ENCODE data around the gene VPS41.
A peak's percentile ranks its signal among the peaks of the same experiment; 100 is the strongest.

Gene VPS41

GRCh38 chr7:38709123-38709522 lies 199.9 kb downstream of the VPS41 start:
- no peak for DNase-seq (ENCODE audit: extremely low read depth, low read depth)
- TF ChIP-seq CTCF (IDR thresholded peaks at IDR 0.05; ENCODE audit: low read depth, low read length) = no peak

GRCh38 chr7:38704751-38705150 lies 204.2 kb downstream of the VPS41 start:
- TF ChIP-seq CTCF (IDR thresholded peaks at IDR 0.05; ENCODE audit: low read depth, low read length) = no peak
- no peak for DNase-seq (ENCODE audit: extremely low read depth, low read depth)

- DNase-seq (ENCODE audit: extremely low read depth, low read depth) = no peak
- TF ChIP-seq CTCF (IDR thresholded peaks at IDR 0.05; ENCODE audit: low read depth, low read length) = no peak
These were observed 204.9 kb downstream of the VPS41 start for GRCh38 chr7:38704041-38704547.

- TF ChIP-seq CTCF (IDR thresholded peaks at IDR 0.05; ENCODE audit: low read depth, low read length) = no peak
- no peak for DNase-seq (ENCODE audit: extremely low read depth, low read depth)
These were observed 205.9 kb downstream of the VPS41 start for GRCh38 chr7:38703093-38703492.

GRCh38 chr7:38702002-38702535 lies 206.9 kb downstream of the VPS41 start:
- no peak for TF ChIP-seq CTCF (IDR thresholded peaks at IDR 0.05; ENCODE audit: low read depth, low read length)
- no peak for DNase-seq (ENCODE audit: extremely low read depth, low read depth)

GRCh38 chr7:38700116-38700515 lies 208.9 kb downstream of the VPS41 start:
- no peak for TF ChIP-seq CTCF (IDR thresholded peaks at IDR 0.05; ENCODE audit: low read depth, low read length)
- DNase-seq (ENCODE audit: extremely low read depth, low read depth) = no peak

GRCh38 chr7:38699471-38699870 lies 209.5 kb downstream of the VPS41 start:
- TF ChIP-seq CTCF (IDR thresholded peaks at IDR 0.05; ENCODE audit: low read depth, low read length) = no peak
- peak; percentile 32 for DNase-seq (ENCODE audit: extremely low read depth, low read depth)
